ENCODE results near the gene UNC13B.

- no peak for TF ChIP-seq EZH2 (IDR thresholded peaks at IDR 0.05; ENCODE audit: borderline replicate concordance)
- no peak for TF ChIP-seq CTCF (IDR thresholded peaks at IDR 0.05; ENCODE audit: poor library complexity)
These were observed 71.2 kb downstream of the UNC13B start for GRCh38 chr9:35232867-35233544.
